Vagina (tissue), 2 donors: ENCODE data around the gene PIAS4. TPM values are rescaled to one million over a fixed set of nuclear protein-coding genes. Genes with fewer than 3 reads are reported as not detected.
"Not testable (repeated sequence)": the region's sequence is repeated elsewhere in the genome, so short reads cannot be mapped to it uniquely, and the experiment has no call there.

Experiments used
- DNase-seq, 2 donors: peaks; one replicate each; pipeline ENCODE4 v3.0.0-alpha.2; 2017; ENCODE audit errors: extremely low spot score in 2 of 2
- H3K27ac ChIP-seq: fragments of 200-600 bp; sonication (generic); one replicate; pipeline ENCODE4 v1.5.1; 2019
- H3K27me3 ChIP-seq: fragments of 200-600 bp; sonication (generic); one replicate; pipeline ENCODE4 v1.5.1; 2019
- H3K36me3 ChIP-seq, 2 donors: fragments of 200-600 bp; sonication (generic); one replicate each; pipeline ENCODE4 v1.5.1; 2017 to 2019
- H3K4me1 ChIP-seq: fragments of 200-600 bp; sonication (generic); one replicate; pipeline ENCODE4 v1.5.1; 2019
- H3K4me3 ChIP-seq, 2 donors: fragments of 200-600 bp; sonication (generic); 1 replicate in 1 of 2; 2 replicates in 1 of 2; pipeline ENCODE4 v1.5.1; 2016 to 2019
- H3K9me3 ChIP-seq: fragments of 200-600 bp; sonication (generic); one replicate; pipeline ENCODE4 v1.5.1; 2019
- POLR2A ChIP-seq, 2 donors: fragments of 450-650 bp; IDR thresholded peaks; one replicate each; pipeline ENCODE4 v1.6.1; 2017; ENCODE audit warnings: antibody characterized with exemption in 2 of 2, mild to moderate bottlenecking in 2 of 2, moderate library complexity in 2 of 2
- POLR2AphosphoS5 ChIP-seq, 2 donors: sonication (generic); formaldehyde crosslinking; IDR thresholded peaks; one replicate each; pipeline ENCODE4 v1.9.0; 2017; ENCODE audit warnings: antibody characterized with exemption in 2 of 2, mild to moderate bottlenecking in 2 of 2, low read depth in 1 of 2; ENCODE audit not compliant: insufficient read depth in 1 of 2
- intact Hi-C: fragments of 100-400 bp; cut with DNase I; formaldehyde crosslinking; loops from one replicate; pipeline ENCODE4 v1.15.1; 2023
- total RNA-seq: library from RNA; depleted of rRNA; stranded (reverse); fragments of >200 nt; gene quantifications from one replicate; pipeline ENCODE4 v1.2.3, GENCODE V29; 2016
- TF ChIP-seq, protein P1 (sequence below), 3 experiments: fragments of 450-650 bp in 2 of 3; fragments of 200-600 bp in 1 of 3; sonication (generic) in 1 of 3; IDR thresholded peaks; one replicate each; pipeline ENCODE4 v1.5.1; 2017 to 2019; ENCODE audit warnings: antibody characterized with exemption in 3 of 3, mild to moderate bottlenecking in 2 of 3, moderate library complexity in 2 of 3

Gene PIAS4
- total RNA-seq, 1 donor from 2014 or later = 14.0 TPM

DNA sequence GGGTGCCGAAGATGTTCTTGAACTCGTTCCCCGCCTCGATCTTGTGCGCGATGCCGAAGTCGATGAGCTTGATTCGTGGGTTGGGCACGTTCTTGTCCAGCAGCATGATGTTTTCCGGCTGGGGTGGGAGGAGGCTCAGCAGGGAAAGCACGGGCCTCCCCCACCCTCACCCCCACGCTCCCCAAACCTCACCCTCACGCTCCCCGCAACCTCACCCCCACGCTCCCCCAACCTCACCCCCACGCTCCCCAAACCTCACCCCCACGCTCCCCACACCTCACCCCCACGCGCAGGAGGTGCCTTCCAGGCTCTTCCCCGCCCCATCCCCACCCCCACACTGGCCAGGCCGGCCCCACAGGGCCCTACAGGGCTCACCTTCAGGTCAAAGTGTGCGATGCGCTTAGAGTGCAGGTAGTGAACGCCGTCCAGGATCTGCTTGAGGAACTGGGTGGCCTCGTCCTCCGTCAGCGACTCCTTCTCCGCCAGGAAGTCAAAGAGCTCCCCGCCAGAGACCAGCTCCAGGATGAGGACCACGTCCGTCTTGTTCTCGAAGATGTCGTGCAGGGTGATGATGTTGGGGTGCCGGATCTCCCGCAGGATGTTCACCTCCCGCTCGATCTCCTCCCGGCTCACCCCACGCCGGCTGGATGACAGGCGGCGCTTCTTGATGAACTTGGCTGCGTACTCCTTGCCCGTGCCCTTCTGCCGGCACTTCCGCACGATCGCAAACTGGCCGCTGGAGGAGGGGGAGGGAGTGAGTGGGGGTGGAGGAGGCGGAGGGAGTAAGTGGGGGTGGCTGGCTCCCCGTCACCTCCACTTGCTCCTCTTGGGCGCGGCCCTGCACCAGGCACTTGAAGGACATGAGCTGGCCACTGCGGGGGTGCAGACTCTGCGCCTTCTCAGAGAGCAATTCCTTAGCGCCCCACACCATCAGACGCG, 43.0 kb upstream of the PIAS4 start:
- H3K4me3 ChIP-seq = no peak overlapping the region
- DNase-seq = no peak
- TF ChIP-seq POLR2A (IDR thresholded peaks at IDR 0.05) = no peak
- TF ChIP-seq, protein P1, sequence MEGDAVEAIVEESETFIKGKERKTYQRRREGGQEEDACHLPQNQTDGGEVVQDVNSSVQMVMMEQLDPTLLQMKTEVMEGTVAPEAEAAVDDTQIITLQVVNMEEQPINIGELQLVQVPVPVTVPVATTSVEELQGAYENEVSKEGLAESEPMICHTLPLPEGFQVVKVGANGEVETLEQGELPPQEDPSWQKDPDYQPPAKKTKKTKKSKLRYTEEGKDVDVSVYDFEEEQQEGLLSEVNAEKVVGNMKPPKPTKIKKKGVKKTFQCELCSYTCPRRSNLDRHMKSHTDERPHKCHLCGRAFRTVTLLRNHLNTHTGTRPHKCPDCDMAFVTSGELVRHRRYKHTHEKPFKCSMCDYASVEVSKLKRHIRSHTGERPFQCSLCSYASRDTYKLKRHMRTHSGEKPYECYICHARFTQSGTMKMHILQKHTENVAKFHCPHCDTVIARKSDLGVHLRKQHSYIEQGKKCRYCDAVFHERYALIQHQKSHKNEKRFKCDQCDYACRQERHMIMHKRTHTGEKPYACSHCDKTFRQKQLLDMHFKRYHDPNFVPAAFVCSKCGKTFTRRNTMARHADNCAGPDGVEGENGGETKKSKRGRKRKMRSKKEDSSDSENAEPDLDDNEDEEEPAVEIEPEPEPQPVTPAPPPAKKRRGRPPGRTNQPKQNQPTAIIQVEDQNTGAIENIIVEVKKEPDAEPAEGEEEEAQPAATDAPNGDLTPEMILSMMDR (IDR thresholded peaks at IDR 0.05) = no peak
- no peak for TF ChIP-seq POLR2AphosphoS5 (IDR thresholded peaks at IDR 0.05; ENCODE audit: insufficient read depth in 1 of 2, low read depth in 1 of 2)
- intact Hi-C loops = no loop called here
- no peak overlapping the region for H3K27ac ChIP-seq
- peaks cover 4 to 79% of the 10 kb centered on the region in 2 donors for H3K36me3 ChIP-seq
- no peaks in the 10 kb centered on the region for H3K9me3 ChIP-seq
- peaks cover 46% of the 10 kb centered on the region for H3K4me1 ChIP-seq
- no peaks in the 10 kb centered on the region for H3K27me3 ChIP-seq

DNA sequence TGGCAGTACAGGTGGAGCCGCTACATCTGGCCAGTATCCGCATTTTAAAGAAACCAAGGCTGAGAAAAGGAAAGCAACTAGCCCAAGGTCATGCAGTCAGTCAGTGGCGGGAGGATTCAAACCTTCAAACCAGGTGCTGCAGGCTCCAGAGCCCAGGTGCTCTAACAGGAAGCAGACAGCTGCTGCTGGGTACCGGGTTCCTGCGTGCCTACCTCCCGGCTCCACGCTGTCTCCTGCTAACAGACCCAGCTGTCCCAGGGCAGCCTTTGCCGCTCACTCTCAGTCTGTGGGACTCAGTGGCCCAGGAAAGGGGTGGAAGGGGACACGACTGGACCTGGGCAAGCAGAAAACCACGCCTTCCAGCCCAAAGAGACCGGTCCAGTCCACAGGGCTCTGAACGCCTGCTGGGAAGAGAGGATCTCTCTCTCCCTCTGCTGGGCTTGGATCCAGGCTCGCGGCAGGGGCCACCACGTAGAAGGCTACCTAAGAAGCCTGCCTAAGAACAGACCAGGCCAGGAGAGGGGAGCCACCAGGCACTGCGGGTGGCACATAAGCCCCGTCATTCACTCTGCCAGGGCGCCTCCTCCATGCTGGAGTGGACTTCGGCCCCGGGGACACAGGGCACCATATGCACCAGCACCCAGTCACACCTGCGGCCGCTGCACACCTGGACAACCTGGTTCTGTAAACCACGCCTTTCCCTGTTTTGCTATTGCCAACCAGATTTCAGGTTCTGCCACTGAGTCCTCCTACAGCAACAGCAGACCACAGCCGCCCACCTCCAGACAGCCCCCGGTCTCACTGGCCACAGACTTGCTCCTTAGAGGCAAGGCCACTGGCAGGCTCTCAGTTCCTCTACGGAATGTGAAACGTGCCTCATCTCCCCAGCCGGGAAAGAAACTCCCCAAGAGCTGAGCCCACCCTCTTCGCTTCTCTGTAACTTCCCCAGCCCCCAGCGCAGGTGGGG, 41.2 kb upstream of the PIAS4 start:
- Histone ChIP-seq H3K4me1 (peaks cover 56% of the 10 kb centered on the region), H3K27ac (peak overlapping the region; percentile 99), H3K36me3 (peaks cover 1 to 61% of the 10 kb centered on the region in 2 donors), H3K4me3 (no peak overlapping the region), H3K27me3 (no peaks in the 10 kb centered on the region), H3K9me3 (no peaks in the 10 kb centered on the region)
- TF ChIP-seq, protein P1 (IDR thresholded peaks at IDR 0.05) = no peak
- TF ChIP-seq POLR2A (IDR thresholded peaks at IDR 0.05) (no peak), POLR2AphosphoS5 (IDR thresholded peaks at IDR 0.05; ENCODE audit: insufficient read depth in 1 of 2, low read depth in 1 of 2) (no peak)
- intact Hi-C loops = no loop called here
- no peak for DNase-seq

DNA sequence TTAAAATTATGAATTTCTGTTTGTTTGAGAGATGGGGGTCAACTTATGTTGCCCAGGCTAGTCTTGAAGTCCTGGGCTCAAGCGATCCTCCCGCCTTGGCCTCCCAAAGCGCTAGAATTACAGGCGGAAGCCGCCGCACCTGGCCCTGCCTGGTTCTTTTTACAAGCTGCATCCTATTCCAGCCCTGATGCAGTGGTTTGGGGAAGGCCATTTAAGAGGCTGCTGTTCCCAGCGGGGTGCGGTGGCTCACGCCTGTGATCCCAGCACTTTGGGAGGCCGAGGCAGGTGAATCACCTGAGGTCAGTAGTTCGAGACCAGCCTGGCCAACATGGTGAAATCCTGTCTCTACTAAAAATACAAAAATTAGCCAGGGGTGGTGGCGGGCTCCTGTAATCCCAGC, 39.6 kb upstream of the PIAS4 start:
- Histone ChIP-seq H3K4me3 (peak overlapping the region in 1 of 2 donors; percentile 18), H3K36me3 (peaks cover 0 to 44% of the 10 kb centered on the region in 2 donors)
- intact Hi-C loops = not testable (repeated sequence)

GRCh38 chr19:3968556-3969434, 38.7 kb upstream of the PIAS4 start:
- Histone ChIP-seq H3K27me3 (no peaks in the 10 kb centered on the region), H3K9me3 (no peaks in the 10 kb centered on the region), H3K4me1 (peaks cover 56% of the 10 kb centered on the region), H3K27ac (peak overlapping the region; percentile 99), H3K4me3 (peak overlapping the region; percentile 98 to 99), H3K36me3 (peaks cover 0 to 36% of the 10 kb centered on the region in 2 donors)
- intact Hi-C loops = no loop called here
- peak in 1 of 2 donors; percentile 97 for DNase-seq
- no peak for TF ChIP-seq POLR2A (IDR thresholded peaks at IDR 0.05)
- peak; percentile 82 to 90 for TF ChIP-seq POLR2AphosphoS5 (IDR thresholded peaks at IDR 0.05; ENCODE audit: insufficient read depth in 1 of 2, low read depth in 1 of 2)

More for the DNA sequence above, 39.6 kb upstream of the PIAS4 start:
- DNase-seq, H3K27me3 ChIP-seq, H3K9me3 ChIP-seq: not testable (repeated sequence)
- Histone ChIP-seq H3K4me1 (peaks cover 56% of the 10 kb centered on the region), H3K27ac (peak overlapping the region; percentile 99)

DNA sequence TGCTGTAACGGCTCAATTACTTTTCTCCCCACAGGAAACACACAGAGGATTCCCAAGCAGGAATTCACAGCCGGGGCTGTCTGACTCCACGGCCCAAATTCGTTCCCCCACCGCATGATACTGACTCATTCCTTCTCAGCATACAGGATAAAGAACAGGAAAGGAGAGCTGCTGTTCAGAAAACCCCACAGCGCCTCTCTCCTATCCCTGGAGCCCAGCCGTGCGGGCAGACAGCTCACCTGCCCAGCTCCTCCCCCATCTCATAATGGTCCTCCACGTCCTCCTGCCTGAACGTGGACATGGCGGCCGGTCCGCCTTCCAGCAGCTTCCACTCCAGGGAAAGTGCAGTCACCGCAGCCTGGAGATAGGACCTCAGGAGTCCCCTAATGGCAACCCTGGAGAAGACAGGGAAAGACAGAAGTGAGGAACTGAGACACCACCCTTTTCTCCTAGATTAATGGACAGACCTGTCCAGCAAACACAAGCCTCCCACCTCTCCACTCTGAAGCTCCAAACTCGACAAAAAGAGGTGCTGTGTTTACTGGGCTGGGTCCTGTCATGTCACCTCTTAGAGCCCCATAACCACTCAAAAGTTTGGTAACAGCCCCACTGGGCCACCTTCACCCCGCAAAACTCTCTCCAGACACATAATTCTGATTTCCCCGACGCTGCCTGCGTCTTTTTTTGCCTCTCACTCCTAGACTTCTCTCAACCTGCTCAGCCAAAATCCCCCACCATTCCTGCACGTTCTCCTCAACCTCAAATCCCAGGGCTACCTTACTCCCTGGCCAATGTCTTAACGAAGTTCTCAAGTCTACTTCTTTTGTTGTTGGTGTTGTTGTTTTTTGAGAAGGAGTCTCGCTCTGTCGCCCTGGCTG, 37.9 kb upstream of the PIAS4 start:
- H3K4me3 ChIP-seq = peak overlapping the region; percentile 98 to 99
- H3K4me1 ChIP-seq = peaks cover 54% of the 10 kb centered on the region
- peak overlapping the region; percentile 99 for H3K27ac ChIP-seq
- no peaks in the 10 kb centered on the region for H3K9me3 ChIP-seq
- TF ChIP-seq POLR2AphosphoS5 (IDR thresholded peaks at IDR 0.05; ENCODE audit: insufficient read depth in 1 of 2, low read depth in 1 of 2) = peak in 1 of 2 donors; percentile 55
- TF ChIP-seq, protein P1 (IDR thresholded peaks at IDR 0.05) = no peak
- intact Hi-C loops = no loop called here
- H3K27me3 ChIP-seq = no peaks in the 10 kb centered on the region
- DNase-seq = no peak
- H3K36me3 ChIP-seq = peaks cover 0 to 28% of the 10 kb centered on the region in 2 donors
